Measurements from ENCODE around the gene PRR9. TPM values are rescaled to one million over a fixed set of nuclear protein-coding genes. Genes with fewer than 3 reads are reported as not detected.

PRR9 gene
- total RNA-seq, 3 donors from 2014 or later (not counting 1 experiment from before 2014, with no cell fraction given) = not detected

DNA sequence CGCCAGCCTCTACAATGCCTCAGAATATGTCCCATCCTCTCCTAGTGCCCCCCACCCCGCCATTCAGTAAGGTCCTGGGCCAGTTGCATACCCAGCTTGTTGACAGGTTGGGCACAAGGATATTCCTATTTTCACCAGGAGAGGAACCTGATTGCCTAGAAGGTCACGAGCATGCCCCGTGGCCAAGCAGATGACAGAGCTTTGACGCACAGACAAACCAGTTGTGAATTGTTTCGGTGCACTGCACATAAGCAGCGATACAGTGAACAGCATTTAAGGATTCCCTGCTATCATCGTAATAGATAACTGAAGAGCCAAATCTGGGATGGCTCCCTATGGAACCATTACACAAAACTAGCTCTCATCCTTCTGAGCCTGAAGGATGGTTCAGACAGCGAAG, 10.8 kb upstream of the PRR9 start:
- peaks cover 8 to 36% of the 10 kb centered on the region in 2 donors for H3K27me3 Mint-ChIP-seq (ENCODE audit: low read depth in 2 of 2)
- Histone ChIP-seq H3K36me3 (ENCODE audit: control insufficient read depth, insufficient read depth, low read length) (no peaks in the 10 kb centered on the region), H3K27me3 (ENCODE audit: control insufficient read depth, insufficient read depth, low read length) (peaks cover 2% of the 10 kb centered on the region), H3K27ac (ENCODE audit: low read length) (no peak overlapping the region), H3K4me1 (ENCODE audit: control insufficient read depth, insufficient read depth, low read length) (no peaks in the 10 kb centered on the region), H3K4me3 (ENCODE audit: low read length) (no peak overlapping the region), H3K9me3 (ENCODE audit: control insufficient read depth, insufficient read depth, low read length) (no peaks in the 10 kb centered on the region)
- DNase-seq (no peak), ATAC-seq (no peak)
- H3K4me3 Mint-ChIP-seq = no peak overlapping the region
- intact Hi-C loops (cut with micrococcal nuclease) = no loop called here
- H3K36me3 Mint-ChIP-seq = no peaks in the 10 kb centered on the region
- no peaks in the 10 kb centered on the region for H3K9me3 Mint-ChIP-seq
- TF ChIP-seq, protein P1, sequence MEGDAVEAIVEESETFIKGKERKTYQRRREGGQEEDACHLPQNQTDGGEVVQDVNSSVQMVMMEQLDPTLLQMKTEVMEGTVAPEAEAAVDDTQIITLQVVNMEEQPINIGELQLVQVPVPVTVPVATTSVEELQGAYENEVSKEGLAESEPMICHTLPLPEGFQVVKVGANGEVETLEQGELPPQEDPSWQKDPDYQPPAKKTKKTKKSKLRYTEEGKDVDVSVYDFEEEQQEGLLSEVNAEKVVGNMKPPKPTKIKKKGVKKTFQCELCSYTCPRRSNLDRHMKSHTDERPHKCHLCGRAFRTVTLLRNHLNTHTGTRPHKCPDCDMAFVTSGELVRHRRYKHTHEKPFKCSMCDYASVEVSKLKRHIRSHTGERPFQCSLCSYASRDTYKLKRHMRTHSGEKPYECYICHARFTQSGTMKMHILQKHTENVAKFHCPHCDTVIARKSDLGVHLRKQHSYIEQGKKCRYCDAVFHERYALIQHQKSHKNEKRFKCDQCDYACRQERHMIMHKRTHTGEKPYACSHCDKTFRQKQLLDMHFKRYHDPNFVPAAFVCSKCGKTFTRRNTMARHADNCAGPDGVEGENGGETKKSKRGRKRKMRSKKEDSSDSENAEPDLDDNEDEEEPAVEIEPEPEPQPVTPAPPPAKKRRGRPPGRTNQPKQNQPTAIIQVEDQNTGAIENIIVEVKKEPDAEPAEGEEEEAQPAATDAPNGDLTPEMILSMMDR (IDR thresholded peaks at IDR 0.05) = no peak
- no peak overlapping the region for H3K27ac Mint-ChIP-seq
- no peaks in the 10 kb centered on the region for H3K4me1 Mint-ChIP-seq
- WGBS (ENCODE audit: insufficient coverage) = 89% methylated on average over 9 of the region's 9 CpGs

DNA sequence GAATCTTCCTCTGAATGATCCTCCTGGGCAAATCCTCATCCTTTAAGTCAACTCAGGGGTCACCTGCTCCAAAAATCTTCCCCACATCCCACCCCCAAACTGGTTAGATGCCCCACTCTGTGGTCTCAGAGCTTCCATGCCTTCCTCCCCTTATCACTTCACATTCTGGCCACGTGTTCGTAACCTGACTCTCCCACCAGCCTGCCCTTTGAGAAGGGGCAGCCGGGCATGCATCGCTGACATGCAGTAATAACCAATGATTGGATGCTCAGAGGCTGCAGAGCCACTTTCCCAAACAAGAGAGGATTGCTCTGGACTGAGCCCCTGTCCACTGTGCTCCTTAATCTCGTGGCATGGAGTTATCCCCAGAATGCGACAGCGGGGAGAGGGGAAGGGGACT, 7.2 kb upstream of the PRR9 start:
- ATAC-seq (no peak), DNase-seq (no peak)
- Mint-ChIP-seq H3K27me3 (ENCODE audit: low read depth in 2 of 2) (peaks cover 10 to 40% of the 10 kb centered on the region in 2 donors), H3K27ac (no peak overlapping the region), H3K36me3 (no peaks in the 10 kb centered on the region), H3K9me3 (no peaks in the 10 kb centered on the region), H3K4me1 (no peaks in the 10 kb centered on the region), H3K4me3 (no peak overlapping the region)
- H3K27ac ChIP-seq (ENCODE audit: low read length) = no peak overlapping the region
- H3K9me3 ChIP-seq (ENCODE audit: control insufficient read depth, insufficient read depth, low read length) = no peaks in the 10 kb centered on the region
- no peaks in the 10 kb centered on the region for H3K4me1 ChIP-seq (ENCODE audit: control insufficient read depth, insufficient read depth, low read length)
- no peak overlapping the region for H3K4me3 ChIP-seq (ENCODE audit: low read length)
- no peaks in the 10 kb centered on the region for H3K36me3 ChIP-seq (ENCODE audit: control insufficient read depth, insufficient read depth, low read length)
- intact Hi-C loops (cut with micrococcal nuclease) = no loop called here
- TF ChIP-seq, protein P1 (IDR thresholded peaks at IDR 0.05) = no peak
- WGBS (ENCODE audit: insufficient coverage) = 71% methylated on average over 7 of the region's 7 CpGs
- peaks cover 2% of the 10 kb centered on the region for H3K27me3 ChIP-seq (ENCODE audit: control insufficient read depth, insufficient read depth, low read length)

DNA sequence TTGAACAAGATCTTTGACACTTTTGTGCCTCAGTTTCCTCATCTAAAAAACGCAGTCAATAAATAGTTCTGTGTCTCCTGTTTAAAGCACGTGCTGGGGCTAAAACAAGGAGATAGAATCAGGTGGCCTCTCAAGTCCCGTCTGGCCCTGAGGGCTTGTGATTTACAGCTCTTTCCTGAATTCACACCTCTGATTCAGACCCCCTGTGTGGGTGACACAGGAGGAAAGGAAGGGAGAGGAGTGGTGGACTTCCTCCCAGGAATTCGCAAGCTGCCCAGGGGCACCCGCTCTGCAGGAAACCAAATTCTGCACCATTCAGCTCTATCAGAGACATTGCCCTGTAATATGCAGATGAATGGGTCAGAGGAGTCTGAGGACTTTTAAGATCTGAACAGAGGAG, 5.2 kb upstream of the PRR9 start:
- no peaks in the 10 kb centered on the region for H3K9me3 Mint-ChIP-seq
- DNase-seq (no peak), ATAC-seq (no peak)
- no peaks in the 10 kb centered on the region for H3K36me3 ChIP-seq (ENCODE audit: control insufficient read depth, insufficient read depth, low read length)
- no peak overlapping the region for H3K4me3 Mint-ChIP-seq
- H3K27me3 Mint-ChIP-seq (ENCODE audit: low read depth in 2 of 2) = peaks cover 8 to 44% of the 10 kb centered on the region in 2 donors
- WGBS (ENCODE audit: insufficient coverage) = 20% methylated on average over 5 of the region's 5 CpGs
- no peaks in the 10 kb centered on the region for H3K4me1 ChIP-seq (ENCODE audit: control insufficient read depth, insufficient read depth, low read length)
- TF ChIP-seq, protein P1 (IDR thresholded peaks at IDR 0.05) = no peak
- H3K4me3 ChIP-seq (ENCODE audit: low read length) = no peak overlapping the region
- H3K4me1 Mint-ChIP-seq = no peaks in the 10 kb centered on the region
- H3K27ac Mint-ChIP-seq = no peak overlapping the region
- H3K36me3 Mint-ChIP-seq = no peaks in the 10 kb centered on the region
- intact Hi-C loops (cut with micrococcal nuclease) = no loop called here
- H3K27ac ChIP-seq (ENCODE audit: low read length) = no peak overlapping the region
- peaks cover 2% of the 10 kb centered on the region for H3K27me3 ChIP-seq (ENCODE audit: control insufficient read depth, insufficient read depth, low read length)
- no peaks in the 10 kb centered on the region for H3K9me3 ChIP-seq (ENCODE audit: control insufficient read depth, insufficient read depth, low read length)

DNA sequence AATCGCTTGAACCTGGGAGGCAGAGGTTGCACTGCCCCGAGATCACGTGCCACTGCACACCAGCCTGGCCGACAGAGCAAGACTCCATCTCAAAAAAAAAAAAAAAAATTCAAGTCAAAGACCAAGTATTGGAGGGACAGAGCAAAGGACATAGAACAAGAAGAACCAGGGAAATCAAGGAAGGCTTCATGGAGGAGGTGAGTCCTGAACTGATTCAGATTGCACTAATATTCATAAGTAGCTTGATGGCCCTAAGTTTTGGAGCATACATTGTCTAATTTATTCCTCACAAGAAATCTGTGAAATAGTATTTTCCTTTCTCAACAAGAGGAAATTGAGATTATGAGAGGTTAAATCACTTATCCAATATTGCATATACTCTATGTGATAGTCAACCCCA, 3.9 kb upstream of the PRR9 start:
- Mint-ChIP-seq H3K4me3 (no peak overlapping the region), H3K27ac (no peak overlapping the region), H3K36me3 (no peaks in the 10 kb centered on the region), H3K9me3 (no peaks in the 10 kb centered on the region), H3K27me3 (ENCODE audit: low read depth in 2 of 2) (peaks cover 10 to 47% of the 10 kb centered on the region in 2 donors), H3K4me1 (no peaks in the 10 kb centered on the region)
- DNase-seq = no peak
- Histone ChIP-seq H3K9me3 (ENCODE audit: control insufficient read depth, insufficient read depth, low read length) (no peaks in the 10 kb centered on the region), H3K4me1 (ENCODE audit: control insufficient read depth, insufficient read depth, low read length) (no peaks in the 10 kb centered on the region), H3K36me3 (ENCODE audit: control insufficient read depth, insufficient read depth, low read length) (no peaks in the 10 kb centered on the region), H3K4me3 (ENCODE audit: low read length) (no peak overlapping the region), H3K27ac (ENCODE audit: low read length) (no peak overlapping the region), H3K27me3 (ENCODE audit: control insufficient read depth, insufficient read depth, low read length) (no peaks in the 10 kb centered on the region)
- TF ChIP-seq, protein P1 (IDR thresholded peaks at IDR 0.05) = no peak
- intact Hi-C loops (cut with micrococcal nuclease) = no loop called here
- ATAC-seq = no peak
- 97% methylated on average over 3 of the region's 4 CpGs for WGBS (ENCODE audit: insufficient coverage)
